Omental fat pad (tissue), 4 donors: ENCODE results near the gene PTPRG. TPM values are rescaled to one million over a fixed set of nuclear protein-coding genes. Genes with fewer than 3 reads are reported as not detected.

Experiments used
- ATAC-seq: fragments of 150-250 bp; one replicate; pipeline ENCODE4 v1.9.1; 2016; ENCODE audit warnings: mild to moderate bottlenecking, moderate library complexity; ENCODE audit not compliant: low FRiP score
- DNase-seq: peaks from one replicate; pipeline ENCODE4 v3.0.0-alpha.2; 2019; ENCODE audit warnings: low spot score
- CTCF ChIP-seq, 3 donors: fragments of 450-650 bp; IDR thresholded peaks; one replicate each; pipeline ENCODE4 v1.5.1; 2016 to 2017; ENCODE audit warnings: antibody characterized with exemption in 3 of 3, mild to moderate bottlenecking in 3 of 3, moderate library complexity in 2 of 3
- total RNA-seq, 4 donors: library from RNA; depleted of rRNA; stranded (reverse); fragments of >200 nt; gene quantifications; one replicate each; pipeline ENCODE4 v1.1.0, GENCODE V29; 2016

The PTPRG gene
- total RNA-seq, 4 donors from 2014 or later: 90.0 to 172 (median 104) TPM

GRCh38 chr3:62159056-62159708, 597.8 kb downstream of the PTPRG start:
- DNase-seq (no peak), ATAC-seq (no peak)
- TF ChIP-seq CTCF (IDR thresholded peaks at IDR 0.05): no peak

- ATAC-seq (peak; percentile 76), DNase-seq (no peak)
- TF ChIP-seq CTCF (IDR thresholded peaks at IDR 0.05): no peak
Measured at GRCh38 chr3:62159709-62160092, 598.3 kb downstream of the PTPRG start.

- no peak for TF ChIP-seq CTCF (IDR thresholded peaks at IDR 0.05)
- no peak for ATAC-seq
- DNase-seq: no peak
Measured at GRCh38 chr3:62161371-62161770, 600.0 kb downstream of the PTPRG start.

GRCh38 chr3:62164196-62164595, 602.8 kb downstream of the PTPRG start:
- no peak for TF ChIP-seq CTCF (IDR thresholded peaks at IDR 0.05)
- DNase-seq (no peak), ATAC-seq (no peak)

GRCh38 chr3:62164746-62165145, 603.4 kb downstream of the PTPRG start:
- ATAC-seq (no peak), DNase-seq (no peak)
- no peak for TF ChIP-seq CTCF (IDR thresholded peaks at IDR 0.05)

- DNase-seq (no peak), ATAC-seq (no peak)
- no peak for TF ChIP-seq CTCF (IDR thresholded peaks at IDR 0.05)
Measured at GRCh38 chr3:62167566-62168262, 606.3 kb downstream of the PTPRG start.

GRCh38 chr3:62168356-62168755, 607.0 kb downstream of the PTPRG start:
- no peak for TF ChIP-seq CTCF (IDR thresholded peaks at IDR 0.05)
- DNase-seq (no peak), ATAC-seq (no peak)
